Lung (tissue), 12 donors: ENCODE data around the gene NNT. TPM values are rescaled to one million over a fixed set of nuclear protein-coding genes. Genes with fewer than 3 reads are reported as not detected.

Source experiments
- ATAC-seq: fragments of 200-7000 bp; cut with Tn5 transposase; one replicate; pipeline ENCODE4 v1.9.1; 2020; ENCODE audit warnings: moderate number of reproducible peaks; ENCODE audit not compliant: insufficient read depth, low FRiP score
- DNase-seq, 3 donors: peaks; one replicate each; pipeline ENCODE4 v3.0.0-alpha.2; 2013 to 2017
- H3K27ac ChIP-seq, 2 donors: one replicate each; pipeline ENCODE4 v1.5.1; 2013; ENCODE audit warnings: mild to moderate bottlenecking in 2 of 2, moderate library complexity in 2 of 2, control low read depth in 1 of 2, inconsistent platforms in 1 of 2, low read depth in 1 of 2, low read length in 1 of 2
- H3K27me3 ChIP-seq, 3 donors: one replicate each; pipeline ENCODE4 v1.5.1; 2013; ENCODE audit warnings: low read length in 2 of 3; ENCODE audit not compliant: control insufficient read depth in 3 of 3, insufficient read depth in 3 of 3
- H3K36me3 ChIP-seq, 4 donors: one replicate each; pipeline ENCODE4 v1.5.1; 2013; ENCODE audit warnings: low read length in 4 of 4, mild to moderate bottlenecking in 1 of 4, moderate library complexity in 1 of 4; ENCODE audit not compliant: control insufficient read depth in 4 of 4, insufficient read depth in 4 of 4
- H3K4me1 ChIP-seq, 5 donors: one replicate each; pipeline ENCODE4 v1.5.1; 2013; ENCODE audit warnings: low read length in 5 of 5, mild to moderate bottlenecking in 2 of 5, moderate library complexity in 1 of 5; ENCODE audit not compliant: control insufficient read depth in 5 of 5, insufficient read depth in 5 of 5
- H3K4me3 ChIP-seq: one replicate; pipeline ENCODE4 v1.5.1; 2013; ENCODE audit warnings: mild to moderate bottlenecking, control low read depth, moderate library complexity
- H3K9ac ChIP-seq, 2 donors: one replicate each; pipeline ENCODE4 v1.5.1; 2013; ENCODE audit warnings: low read length in 2 of 2, control low read depth in 1 of 2; ENCODE audit not compliant: insufficient read depth in 1 of 2
- H3K9me3 ChIP-seq, 4 donors: one replicate each; pipeline ENCODE4 v1.5.1; 2013; ENCODE audit warnings: low read length in 3 of 4, mild to moderate bottlenecking in 1 of 4, moderate library complexity in 1 of 4; ENCODE audit not compliant: control insufficient read depth in 4 of 4, insufficient read depth in 3 of 4
- WGBS, 2 donors: extraction: QIAGEN DNeasy Blood & Tissue Kit; methylation state at CpG; one replicate each; pipeline ENCODE4 v1.1.7; 2013; 5-methylcytosine and 5-hydroxymethylcytosine counted together
- polyA plus RNA-seq, 2 donors: library from polyadenylated mRNA; stranded (reverse); fragments of 200-250 nt; gene quantifications; one replicate each; pipeline ENCODE4 v1.2.1, GENCODE V29; 2013
- total RNA-seq, 2 donors: library from RNA; depleted of rRNA in 1 of 2; stranded (reverse); fragments of >200 nt in 1 of 2; gene quantifications; one replicate each; pipeline ENCODE4 v1.2.1, GENCODE V29; 2014 to 2021
- TF ChIP-seq, protein P1 (sequence below): IDR thresholded peaks from 2 replicates; pipeline ENCODE4 v1.5.1; 2012; ENCODE audit warnings: mild to moderate bottlenecking; ENCODE audit errors: control extremely low read depth, extremely low read depth
- donor health status: control.
- donor health status: control.
- donor health status: Bipolar disorder and iron deficiency.
- donor health status: healthy.
- donor health status: DM: yes; HTN: yes; CAD: no.

NNT gene
- total and polyA plus RNA-seq, 4 donors = 8.5 to 96.9 (median 35.0) TPM

DNA sequence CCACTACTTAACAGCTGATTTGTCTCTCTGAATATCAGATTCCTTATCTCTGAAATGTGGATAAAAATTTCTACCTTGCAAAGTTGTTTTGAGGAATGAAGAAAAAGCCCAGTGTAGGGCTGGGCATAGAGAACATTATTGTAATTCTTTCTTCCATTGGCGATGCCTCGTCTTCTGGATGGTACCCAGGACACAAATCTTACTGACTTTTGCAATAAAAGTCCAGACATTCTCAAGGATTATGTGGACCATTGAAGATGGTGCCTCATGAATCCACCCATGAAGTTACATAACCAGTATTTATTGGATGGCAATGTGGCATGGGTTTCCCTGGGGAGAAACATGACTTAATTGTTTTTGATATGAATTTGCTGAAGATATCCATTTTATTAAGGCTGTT, 33.1 kb downstream of the NNT start:
- no peak overlapping the region for H3K4me3 ChIP-seq
- no peak overlapping the region for H3K27ac ChIP-seq
- peaks cover 0 to 36% (median 0%) of the 10 kb centered on the region in 5 donors for H3K4me1 ChIP-seq
- no peak for ATAC-seq
- 87 to 88% methylated on average over 2 of the region's 2 CpGs for WGBS, 2 donors
- H3K27me3 ChIP-seq = no peaks in the 10 kb centered on the region
- TF ChIP-seq, protein P1, sequence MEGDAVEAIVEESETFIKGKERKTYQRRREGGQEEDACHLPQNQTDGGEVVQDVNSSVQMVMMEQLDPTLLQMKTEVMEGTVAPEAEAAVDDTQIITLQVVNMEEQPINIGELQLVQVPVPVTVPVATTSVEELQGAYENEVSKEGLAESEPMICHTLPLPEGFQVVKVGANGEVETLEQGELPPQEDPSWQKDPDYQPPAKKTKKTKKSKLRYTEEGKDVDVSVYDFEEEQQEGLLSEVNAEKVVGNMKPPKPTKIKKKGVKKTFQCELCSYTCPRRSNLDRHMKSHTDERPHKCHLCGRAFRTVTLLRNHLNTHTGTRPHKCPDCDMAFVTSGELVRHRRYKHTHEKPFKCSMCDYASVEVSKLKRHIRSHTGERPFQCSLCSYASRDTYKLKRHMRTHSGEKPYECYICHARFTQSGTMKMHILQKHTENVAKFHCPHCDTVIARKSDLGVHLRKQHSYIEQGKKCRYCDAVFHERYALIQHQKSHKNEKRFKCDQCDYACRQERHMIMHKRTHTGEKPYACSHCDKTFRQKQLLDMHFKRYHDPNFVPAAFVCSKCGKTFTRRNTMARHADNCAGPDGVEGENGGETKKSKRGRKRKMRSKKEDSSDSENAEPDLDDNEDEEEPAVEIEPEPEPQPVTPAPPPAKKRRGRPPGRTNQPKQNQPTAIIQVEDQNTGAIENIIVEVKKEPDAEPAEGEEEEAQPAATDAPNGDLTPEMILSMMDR = no peak
- peaks cover 0 to 15% (median 11%) of the 10 kb centered on the region in 4 donors for H3K36me3 ChIP-seq
- H3K9ac ChIP-seq = no peak overlapping the region
- DNase-seq = no peak
- H3K9me3 ChIP-seq = no peaks in the 10 kb centered on the region

DNA sequence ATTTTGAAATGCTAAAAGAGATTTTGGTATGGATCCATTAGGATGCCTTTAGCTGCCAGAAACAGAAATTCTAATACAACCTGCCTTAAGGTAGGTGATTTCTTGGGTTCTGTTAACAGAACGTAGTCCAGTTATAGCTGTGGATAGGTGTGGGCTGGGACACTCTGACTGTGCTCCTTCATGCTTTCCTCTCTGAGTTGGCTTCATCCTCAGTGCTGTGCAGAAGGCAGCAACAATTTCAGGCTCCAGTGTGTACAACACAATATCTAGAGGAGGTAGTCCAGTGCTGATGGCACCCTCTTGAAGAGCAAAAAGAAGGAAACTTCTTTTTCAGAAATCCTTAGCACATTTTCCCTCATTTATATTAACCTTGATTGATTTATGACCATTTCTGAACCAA, 34.4 kb downstream of the NNT start:
- Histone ChIP-seq H3K9me3 (no peaks in the 10 kb centered on the region), H3K9ac (no peak overlapping the region), H3K27me3 (no peaks in the 10 kb centered on the region), H3K4me3 (no peak overlapping the region), H3K27ac (no peak overlapping the region), H3K36me3 (peaks cover 0 to 14% (median 10%) of the 10 kb centered on the region in 4 donors), H3K4me1 (peaks cover 0 to 38% (median 2%) of the 10 kb centered on the region in 5 donors)
- TF ChIP-seq, protein P1 = no peak
- ATAC-seq = no peak
- DNase-seq = no peak
- 96 to 97% methylated on average over 1 of the region's 1 CpG for WGBS, 2 donors

DNA sequence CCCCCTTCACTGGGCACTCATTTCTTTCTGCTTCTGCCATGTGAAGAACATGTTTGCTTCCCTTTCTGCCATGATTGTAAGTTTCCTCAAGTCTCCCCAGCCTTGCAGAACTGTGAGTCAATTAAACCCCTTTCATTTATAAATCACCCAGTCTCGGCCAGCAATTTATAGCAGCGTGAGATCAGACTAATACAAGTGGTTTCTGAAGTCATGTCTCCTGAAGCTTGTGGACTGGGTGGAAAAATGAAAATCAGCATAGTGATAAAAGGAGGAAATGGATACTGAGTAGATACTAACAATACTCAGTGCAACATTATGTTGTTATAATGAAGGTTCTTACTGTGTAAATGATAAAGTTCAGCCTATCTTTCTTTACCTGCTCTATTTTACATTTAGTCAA, 35.1 kb downstream of the NNT start:
- H3K9ac ChIP-seq = no peak overlapping the region
- DNase-seq (no peak), ATAC-seq (no peak)
- H3K27me3 ChIP-seq = no peaks in the 10 kb centered on the region
- H3K36me3 ChIP-seq = peaks cover 2 to 12% (median 9%) of the 10 kb centered on the region in 4 donors
- TF ChIP-seq, protein P1 = no peak
- H3K4me1 ChIP-seq = peaks cover 0 to 40% (median 5%) of the 10 kb centered on the region in 5 donors
- no peak overlapping the region for H3K27ac ChIP-seq
- 88 to 93% methylated on average over 2 of the region's 2 CpGs for WGBS, 2 donors
- no peak overlapping the region for H3K4me3 ChIP-seq
- H3K9me3 ChIP-seq = no peaks in the 10 kb centered on the region

DNA sequence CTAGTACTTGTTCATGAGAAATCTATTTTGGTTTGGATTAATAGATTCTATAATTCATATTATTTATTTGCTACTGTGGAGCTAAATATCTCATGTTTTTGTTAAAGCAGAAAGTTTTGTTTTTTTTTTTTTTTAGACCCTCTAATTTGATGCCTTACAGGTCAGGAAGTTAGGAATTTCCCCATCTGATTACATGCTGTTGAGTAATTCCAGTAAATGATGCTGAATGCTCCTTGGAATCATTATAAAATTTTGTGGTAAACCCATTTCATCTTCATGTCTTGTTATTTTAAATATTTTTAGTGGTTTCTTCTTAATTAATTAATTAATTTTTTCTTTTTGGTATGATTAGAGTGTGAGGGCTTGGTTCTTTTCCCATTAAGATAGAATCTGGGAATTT, 35.6 kb downstream of the NNT start:
- TF ChIP-seq, protein P1 = no peak
- no peaks in the 10 kb centered on the region for H3K9me3 ChIP-seq
- H3K27ac ChIP-seq = no peak overlapping the region
- peaks cover 2 to 9% (median 7%) of the 10 kb centered on the region in 4 donors for H3K36me3 ChIP-seq
- ATAC-seq (no peak), DNase-seq (no peak)
- H3K27me3 ChIP-seq = no peaks in the 10 kb centered on the region
- H3K4me1 ChIP-seq = peaks cover 0 to 36% (median 5%) of the 10 kb centered on the region in 5 donors
- no peak overlapping the region for H3K4me3 ChIP-seq
- H3K9ac ChIP-seq = no peak overlapping the region
